Choroid plexus epithelial cell (primary cell): ENCODE data around the gene NID2.

Experiments used
- DNase-seq: peaks from one replicate; pipeline ENCODE4 v3.0.0-alpha.2; 2010; ENCODE audit warnings: low read depth
- H3K4me3 ChIP-seq: 2 replicates; pipeline ENCODE4 v1.5.1; 2011; ENCODE audit warnings: low read depth, mild to moderate bottlenecking, control low read depth, low read length, moderate library complexity
- TF ChIP-seq, protein P1 (sequence below): conservative IDR thresholded peaks from 2 replicates; pipeline ENCODE4 v1.5.1; 2011; ENCODE audit warnings: low read depth, mild to moderate bottlenecking, control low read depth, inconsistent platforms, low read length, moderate library complexity

Gene NID2

DNA sequence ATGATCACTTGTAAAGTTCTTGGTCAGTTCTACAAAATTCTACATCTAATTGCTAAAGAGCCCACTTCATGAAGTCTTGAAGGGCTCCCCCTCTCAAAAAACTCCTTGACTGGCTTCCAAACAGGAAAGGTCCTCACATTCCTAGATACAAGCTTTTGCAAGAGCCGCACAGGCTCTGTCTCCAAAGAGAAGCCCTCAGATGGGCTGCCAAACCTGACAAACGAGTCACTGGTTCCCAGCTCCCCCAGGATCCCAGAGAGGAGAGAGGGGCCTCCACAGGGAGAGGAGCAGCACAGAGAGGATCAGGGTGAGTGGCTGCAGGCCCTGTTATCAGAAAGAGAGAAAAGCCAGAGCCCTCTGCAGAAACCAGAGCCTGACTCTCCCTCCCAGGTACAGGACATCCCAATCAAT, 5.8 kb downstream of the NID2 start:
- TF ChIP-seq, protein P1, sequence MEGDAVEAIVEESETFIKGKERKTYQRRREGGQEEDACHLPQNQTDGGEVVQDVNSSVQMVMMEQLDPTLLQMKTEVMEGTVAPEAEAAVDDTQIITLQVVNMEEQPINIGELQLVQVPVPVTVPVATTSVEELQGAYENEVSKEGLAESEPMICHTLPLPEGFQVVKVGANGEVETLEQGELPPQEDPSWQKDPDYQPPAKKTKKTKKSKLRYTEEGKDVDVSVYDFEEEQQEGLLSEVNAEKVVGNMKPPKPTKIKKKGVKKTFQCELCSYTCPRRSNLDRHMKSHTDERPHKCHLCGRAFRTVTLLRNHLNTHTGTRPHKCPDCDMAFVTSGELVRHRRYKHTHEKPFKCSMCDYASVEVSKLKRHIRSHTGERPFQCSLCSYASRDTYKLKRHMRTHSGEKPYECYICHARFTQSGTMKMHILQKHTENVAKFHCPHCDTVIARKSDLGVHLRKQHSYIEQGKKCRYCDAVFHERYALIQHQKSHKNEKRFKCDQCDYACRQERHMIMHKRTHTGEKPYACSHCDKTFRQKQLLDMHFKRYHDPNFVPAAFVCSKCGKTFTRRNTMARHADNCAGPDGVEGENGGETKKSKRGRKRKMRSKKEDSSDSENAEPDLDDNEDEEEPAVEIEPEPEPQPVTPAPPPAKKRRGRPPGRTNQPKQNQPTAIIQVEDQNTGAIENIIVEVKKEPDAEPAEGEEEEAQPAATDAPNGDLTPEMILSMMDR: no peak
- no peak for DNase-seq
- H3K4me3 ChIP-seq: peak overlapping the region; percentile 2

DNA sequence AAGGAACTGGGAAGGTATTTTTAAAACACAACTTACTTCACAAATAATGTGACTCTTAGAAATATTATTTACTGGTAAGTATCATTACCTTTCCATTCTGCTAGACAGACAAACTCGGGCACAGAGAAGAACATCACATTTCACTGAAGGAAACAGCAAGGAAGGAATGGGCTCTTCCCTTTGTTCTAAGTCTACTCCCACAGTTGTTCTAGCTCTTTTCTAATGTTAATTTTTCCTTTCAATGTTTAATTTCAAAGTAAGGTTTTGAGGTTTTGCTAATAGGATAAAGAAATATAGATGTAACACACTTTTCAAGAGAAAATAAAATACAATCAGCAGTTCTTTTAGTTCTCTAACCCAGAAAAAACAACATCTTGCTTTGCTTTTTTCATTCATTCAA, 7.0 kb downstream of the NID2 start:
- TF ChIP-seq, protein P1: no peak
- no peak overlapping the region for H3K4me3 ChIP-seq
- no peak for DNase-seq

DNA sequence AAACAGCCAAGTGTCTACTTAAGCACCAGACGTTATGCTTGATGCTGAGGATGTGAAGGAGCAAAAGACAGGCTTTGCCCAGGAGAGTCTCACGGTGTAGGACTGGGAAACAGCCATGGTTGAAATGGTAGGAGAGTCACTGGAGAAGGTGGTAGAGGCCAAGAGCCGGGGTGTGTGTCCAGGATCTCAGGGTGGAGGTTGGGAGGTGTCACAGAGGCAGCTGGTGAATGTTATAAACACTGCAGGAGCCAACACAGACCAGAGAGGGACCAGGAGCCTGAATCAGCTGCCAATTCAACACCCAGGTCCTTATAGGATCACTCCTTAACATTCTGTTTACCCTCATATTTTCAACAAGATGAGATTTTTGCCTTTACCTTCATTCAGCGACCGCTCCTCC, 7.5 kb downstream of the NID2 start:
- TF ChIP-seq, protein P1: no peak
- H3K4me3 ChIP-seq: no peak overlapping the region
- no peak for DNase-seq

DNA sequence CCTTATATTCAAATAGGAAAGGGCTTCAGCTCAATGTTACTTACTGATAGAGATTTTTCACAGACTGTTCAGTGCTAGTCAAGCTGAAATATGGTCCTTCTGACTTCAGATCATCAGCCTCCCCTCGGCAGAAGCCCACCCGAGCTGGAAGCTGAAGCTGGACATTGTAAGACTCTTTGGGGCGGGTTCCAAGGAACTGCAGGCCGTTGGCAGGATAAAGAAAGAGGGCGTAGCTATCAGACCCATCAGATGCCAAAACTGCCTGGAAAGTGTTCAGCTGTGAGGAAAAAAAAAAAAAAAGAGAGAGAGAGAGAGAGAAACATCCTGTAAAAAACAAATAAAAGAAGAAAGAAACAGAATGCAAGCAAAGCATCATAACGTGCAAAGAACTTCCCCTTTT, 8.8 kb downstream of the NID2 start:
- peak; percentile 38 for DNase-seq
- TF ChIP-seq, protein P1: no peak
- H3K4me3 ChIP-seq: no peak overlapping the region

DNA sequence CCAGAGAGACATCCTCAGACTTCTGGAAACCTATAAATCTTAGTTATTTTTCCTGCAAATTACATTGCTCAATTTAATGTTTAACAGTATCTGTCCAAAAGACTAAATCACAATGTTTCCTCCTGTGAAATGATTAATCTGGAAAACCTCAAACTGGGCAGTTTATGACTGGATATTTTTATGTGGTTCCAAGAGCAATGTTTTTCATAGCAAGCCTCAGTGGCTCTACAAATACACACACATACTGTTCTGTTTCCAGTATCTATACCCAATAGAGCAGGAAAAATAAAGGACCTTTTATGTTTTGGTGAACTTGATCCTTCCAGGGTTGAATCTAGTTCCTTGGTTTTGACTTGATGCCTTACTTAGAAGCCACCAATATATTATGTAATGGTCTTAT, 9.2 kb downstream of the NID2 start:
- TF ChIP-seq, protein P1: no peak
- no peak for DNase-seq

DNA sequence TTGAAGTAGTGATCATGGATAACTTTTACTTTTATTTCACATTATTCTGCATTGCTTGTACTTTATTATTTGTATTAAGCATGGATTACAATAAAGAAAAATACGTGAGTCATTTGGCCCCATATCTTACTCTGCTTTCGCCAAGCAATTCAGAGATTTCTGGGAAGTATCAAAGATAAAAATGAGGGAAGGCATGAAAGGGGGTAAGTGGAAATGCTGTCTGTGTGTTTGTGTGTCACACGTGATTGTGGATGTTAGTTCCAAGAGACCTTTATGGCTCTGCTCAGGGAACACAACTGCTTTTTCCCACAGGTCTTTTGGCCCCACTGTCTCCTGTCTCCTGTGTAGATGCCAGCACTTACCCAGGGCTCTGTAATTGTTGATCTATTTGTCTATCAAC, 10.5 kb downstream of the NID2 start:
- no peak overlapping the region for H3K4me3 ChIP-seq
- DNase-seq: no peak
- TF ChIP-seq, protein P1: no peak

More for the DNA sequence above, 9.2 kb downstream of the NID2 start:
- H3K4me3 ChIP-seq: no peak overlapping the region

DNA sequence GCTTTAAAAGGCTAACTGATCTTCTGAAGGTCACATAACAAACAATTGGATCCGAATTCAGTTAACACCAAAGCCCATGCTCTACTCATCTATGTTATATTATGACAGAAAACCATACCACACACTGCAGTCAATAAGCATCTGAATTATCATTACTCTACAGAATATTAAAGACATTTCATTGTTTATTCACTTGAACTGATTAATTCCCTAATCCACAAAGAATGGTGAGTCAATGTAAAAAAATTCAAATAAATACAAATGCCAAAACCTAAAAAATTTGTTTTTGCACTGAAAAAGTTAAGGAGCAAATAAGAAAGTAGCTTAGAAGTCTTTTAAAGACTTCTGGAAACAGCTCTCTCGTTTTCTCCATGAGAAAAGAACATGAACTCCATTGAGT, 13.7 kb downstream of the NID2 start:
- no peak overlapping the region for H3K4me3 ChIP-seq
- TF ChIP-seq, protein P1: no peak
- no peak for DNase-seq
